WTC11 (cell line): ENCODE data around the gene THBS2. TPM values are rescaled to one million over a fixed set of nuclear protein-coding genes. Genes with fewer than 3 reads are reported as not detected.
"Not testable (repeated sequence)": the region's sequence is repeated elsewhere in the genome, so short reads cannot be mapped to it uniquely, and the experiment has no call there.

Source experiments
- ATAC-seq: fragments of 200-7000 bp; cut with Tn5 transposase; 2 replicates; pipeline ENCODE4 v1.10.0; 2021; ENCODE audit warnings: mild to moderate bottlenecking, moderate library complexity
- CTCF ChIA-PET: fragments of 300-600 bp; sonication (Branson Sonifier 250); formaldehyde crosslinking; loops from one replicate; lab custom pipeline; 2021; ENCODE audit warnings: antibody characterized with exemption; lab: Charles Lee
- POLR2A ChIA-PET: fragments of 350-600 bp; sonication (Branson Sonifier 250); formaldehyde crosslinking; loops from one replicate; lab custom pipeline; 2021; ENCODE audit warnings: antibody characterized with exemption; lab: Charles Lee
- DNase-seq: peaks from one replicate; pipeline ENCODE4 v3.0.0; 2021; ENCODE audit warnings: low spot score
- H3K27ac Mint-ChIP-seq: 2 replicates; pipeline ENCODE4 v1.8.0; 2021; ENCODE audit warnings: mixed read lengths
- H3K27me3 Mint-ChIP-seq: 2 replicates; pipeline ENCODE4 v1.8.0; 2021; ENCODE audit warnings: low read depth, mild to moderate bottlenecking, moderate library complexity, mixed read lengths
- H3K36me3 Mint-ChIP-seq: 2 replicates; pipeline ENCODE4 v1.8.0; 2021; ENCODE audit warnings: mixed read lengths
- H3K4me1 Mint-ChIP-seq: 2 replicates; pipeline ENCODE4 v1.8.0; 2022; ENCODE audit warnings: mixed read lengths
- H3K4me3 Mint-ChIP-seq: 2 replicates; pipeline ENCODE4 v1.8.0; 2021; ENCODE audit warnings: mild to moderate bottlenecking, moderate library complexity, mixed read lengths
- H3K9me3 Mint-ChIP-seq: 2 replicates; pipeline ENCODE4 v1.8.0; 2021; ENCODE audit warnings: mixed read lengths
- ATF6 ChIP-seq: sonication (generic); formaldehyde crosslinking; IDR thresholded peaks from 2 replicates; pipeline ENCODE4 v1.8.1; 2023; ENCODE audit warnings: mild to moderate bottlenecking, missing genetic modification reagents
- E2F5 ChIP-seq: sonication (generic); formaldehyde crosslinking; IDR thresholded peaks from 2 replicates; pipeline ENCODE4 v1.8.1; 2022; ENCODE audit warnings: mild to moderate bottlenecking, moderate library complexity, missing genetic modification reagents
- FOXK1 ChIP-seq: sonication (generic); formaldehyde crosslinking; IDR thresholded peaks from 2 replicates; pipeline ENCODE4 v1.8.0; 2022; ENCODE audit warnings: mild to moderate bottlenecking, moderate library complexity, missing genetic modification reagents
- GRHL2 ChIP-seq: fragments of 250-450 bp; sonication (Bioruptor Pico); IDR thresholded peaks from 2 replicates; pipeline ENCODE4 v1.8.0; 2022; ENCODE audit warnings: mild to moderate bottlenecking, moderate library complexity; ENCODE audit not compliant: insufficient replicate concordance, severe bottlenecking
- NFE2L1 ChIP-seq: sonication (generic); formaldehyde crosslinking; IDR thresholded peaks from 2 replicates; pipeline ENCODE4 v1.8.1; 2023; ENCODE audit warnings: missing genetic modification reagents
- NFYB ChIP-seq: sonication (generic); formaldehyde crosslinking; conservative IDR thresholded peaks from 2 replicates; pipeline ENCODE4 v1.8.0; 2022; ENCODE audit warnings: low read depth, missing genetic modification reagents
- PRRX2 ChIP-seq: fragments of 250-450 bp; sonication (Bioruptor Pico); IDR thresholded peaks from 2 replicates; pipeline ENCODE4 v1.8.0; 2021; ENCODE audit warnings: mild to moderate bottlenecking
- SMAD4 ChIP-seq: sonication (generic); formaldehyde crosslinking; IDR thresholded peaks from 2 replicates; pipeline ENCODE4 v1.8.0; 2022; ENCODE audit warnings: mild to moderate bottlenecking, missing genetic modification reagents
- STAT6 ChIP-seq: sonication (generic); formaldehyde crosslinking; conservative IDR thresholded peaks from 2 replicates; pipeline ENCODE4 v1.8.1; 2023; ENCODE audit warnings: mild to moderate bottlenecking, low read depth, missing genetic modification reagents, moderate library complexity
- TP53 ChIP-seq: sonication (generic); formaldehyde crosslinking; IDR thresholded peaks from 2 replicates; pipeline ENCODE4 v1.8.1; 2023; ENCODE audit warnings: mild to moderate bottlenecking, missing genetic modification reagents
- ZBTB21 ChIP-seq: sonication (generic); formaldehyde crosslinking; IDR thresholded peaks from 2 replicates; pipeline ENCODE4 v1.8.1; 2023; ENCODE audit warnings: mild to moderate bottlenecking, missing genetic modification reagents, borderline replicate concordance
- ZMAT4 ChIP-seq: fragments of 250-450 bp; sonication (Bioruptor Pico); IDR thresholded peaks from 2 replicates; pipeline ENCODE4 v1.9.0; 2021; ENCODE audit warnings: mild to moderate bottlenecking
- ZNF416 ChIP-seq: fragments of 250-450 bp; sonication (Bioruptor Pico); IDR thresholded peaks from 2 replicates; pipeline ENCODE4 v1.9.0; 2021; ENCODE audit warnings: mild to moderate bottlenecking, inconsistent platforms
- ZNF423 ChIP-seq: fragments of 250-450 bp; sonication (Bioruptor Pico); IDR thresholded peaks from 2 replicates; pipeline ENCODE4 v2.1.2; 2022; ENCODE audit warnings: mild to moderate bottlenecking, moderate library complexity
- total RNA-seq: library from RNA; stranded (reverse); gene quantifications from 3 replicates; pipeline ENCODE4 v1.2.3, GENCODE V29; 2021

Gene THBS2
- total RNA-seq, 1 experiment from 2014 or later = 40.3 TPM

GRCh38 chr6:169273511-169273910 lies 19.9 kb upstream of the THBS2 start (continued):
- TF ChIP-seq ATF6 (CRISPR knock-in tag) = no peak

GRCh38 chr6:169271877-169272216 lies 18.2 kb upstream of the THBS2 start:
- Mint-ChIP-seq H3K4me1 (peaks cover 33% of the 10 kb centered on the region), H3K27me3 (peaks cover 5% of the 10 kb centered on the region), H3K9me3 (peaks cover 26% of the 10 kb centered on the region)
- ATAC-seq (no peak), DNase-seq (no peak)
- POLR2A ChIA-PET = no interaction called here
- CTCF ChIA-PET = no interaction called here
- TF ChIP-seq PRRX2 (CRISPR knock-in tag) (no peak), ZMAT4 (CRISPR knock-in tag) (no peak), E2F5 (CRISPR knock-in tag) (no peak)
- TF ChIP-seq, all 79 proteins: peak for 0
- H3K4me3 Mint-ChIP-seq = no peak overlapping the region
- no peak overlapping the region for H3K27ac Mint-ChIP-seq
- H3K36me3 Mint-ChIP-seq = peaks cover 22% of the 10 kb centered on the region

GRCh38 chr6:169271158-169271876 lies 17.7 kb upstream of the THBS2 start:
- peak; percentile 87 for ATAC-seq
- Mint-ChIP-seq H3K27me3 (peaks cover 5% of the 10 kb centered on the region), H3K4me1 (peaks cover 33% of the 10 kb centered on the region), H3K9me3 (peaks cover 26% of the 10 kb centered on the region), H3K4me3 (no peak overlapping the region; the same call in 1 of the 2 replicates), H3K36me3 (peaks cover 22% of the 10 kb centered on the region), H3K27ac (no peak overlapping the region)
- peak; percentile 59; the same call in 1 of the 2 replicates for TF ChIP-seq ZNF423 (CRISPR knock-in tag)
- no peak for TF ChIP-seq SMAD4
- ChIA-PET POLR2A (no interaction called here), CTCF (interaction anchor here (1.0 kb wide), 1 partner anchor 55 kb away, joined by 4 read pairs; no protein-coding TSS in a partner anchor)
- DNase-seq = peak; percentile 29

GRCh38 chr6:169270077-169270380 lies 16.4 kb upstream of the THBS2 start:
- ATAC-seq, H3K27me3 Mint-ChIP-seq, POLR2A ChIA-PET, H3K27ac Mint-ChIP-seq, DNase-seq, CTCF ChIA-PET: not testable (repeated sequence)
- peaks cover 33% of the 10 kb centered on the region for H3K4me1 Mint-ChIP-seq
- peaks cover 22% of the 10 kb centered on the region for H3K36me3 Mint-ChIP-seq
- H3K4me3 Mint-ChIP-seq = peak overlapping the region; percentile 39; the same call in 1 of the 2 replicates
- H3K9me3 Mint-ChIP-seq = peaks cover 23% of the 10 kb centered on the region

GRCh38 chr6:169269180-169270076 lies 15.8 kb upstream of the THBS2 start:
- POLR2A ChIA-PET = no interaction called here
- Mint-ChIP-seq H3K4me1 (peaks cover 29% of the 10 kb centered on the region), H3K27ac (no peak overlapping the region), H3K27me3 (peaks cover 5% of the 10 kb centered on the region), H3K4me3 (no peak overlapping the region), H3K36me3 (peaks cover 22% of the 10 kb centered on the region), H3K9me3 (peaks cover 23% of the 10 kb centered on the region)
- ATAC-seq = no peak
- CTCF ChIA-PET = no interaction called here
- TF ChIP-seq NFYB (CRISPR knock-in tag) = no peak
- TF ChIP-seq STAT6 (CRISPR knock-in tag) = no peak
- no peak for TF ChIP-seq TP53 (CRISPR knock-in tag)
- no peak for TF ChIP-seq FOXK1 (CRISPR knock-in tag)
- TF ChIP-seq ZBTB21 (CRISPR knock-in tag) = no peak
- no peak for TF ChIP-seq GRHL2 (CRISPR knock-in tag)
- no peak for TF ChIP-seq SMAD4
- TF ChIP-seq NFE2L1 = no peak
- TF ChIP-seq ZNF416 (CRISPR knock-in tag) = no peak
- DNase-seq = no peak
